Skin of body (tissue), 2 donors: Measurements from ENCODE around the gene STOX2. TPM values are rescaled to one million over a fixed set of nuclear protein-coding genes. Genes with fewer than 3 reads are reported as not detected.
A peak's percentile ranks its signal among the peaks of the same experiment; 100 is the strongest.
"Not testable (repeated sequence)": the region's sequence is repeated elsewhere in the genome, so short reads cannot be mapped to it uniquely, and the experiment has no call there.

Source experiments
- DNase-seq: peaks from one replicate; lab custom pipeline; 2025; lab: John Stamatoyannopoulos, UW
- total RNA-seq: library from RNA; depleted of rRNA; stranded (reverse); fragments of >200 nt; gene quantifications from one replicate; pipeline ENCODE4 v1.2.3, GENCODE V29; 2014

The STOX2 gene
- total RNA-seq, 1 donor from 2014 or later = 11.8 TPM

GRCh38 chr4:183935355-183936005 lies 30.4 kb downstream of the STOX2 start:
- no peak for DNase-seq

- no peak for DNase-seq
Measured at GRCh38 chr4:183936047-183936446, 30.9 kb downstream of the STOX2 start.

- no peak for DNase-seq
Measured at GRCh38 chr4:183936574-183937345, 31.7 kb downstream of the STOX2 start.

- no peak for DNase-seq
Measured at GRCh38 chr4:183940864-183941263, 35.8 kb downstream of the STOX2 start.

GRCh38 chr4:183941964-183942363 lies 36.9 kb downstream of the STOX2 start:
- no peak for DNase-seq

GRCh38 chr4:183945741-183946140 lies 40.6 kb downstream of the STOX2 start:
- DNase-seq = no peak

GRCh38 chr4:183950536-183950935 lies 45.4 kb downstream of the STOX2 start:
- no peak for DNase-seq

- DNase-seq = not testable (repeated sequence)
Measured at GRCh38 chr4:183952652-183953051, 47.5 kb downstream of the STOX2 start.

- DNase-seq = no peak
Measured at GRCh38 chr4:183959319-183960045, 54.4 kb downstream of the STOX2 start.

- DNase-seq = peak; percentile 93
Measured at GRCh38 chr4:183960046-183960420, 54.9 kb downstream of the STOX2 start.

GRCh38 chr4:183960962-183961541 lies 55.9 kb downstream of the STOX2 start:
- DNase-seq = no peak

- no peak for DNase-seq
Measured at GRCh38 chr4:183961795-183962194, 56.7 kb downstream of the STOX2 start.

- DNase-seq = no peak
Measured at GRCh38 chr4:183962419-183962818, 57.3 kb downstream of the STOX2 start.

GRCh38 chr4:183966371-183966770 lies 61.3 kb downstream of the STOX2 start:
- DNase-seq = no peak

GRCh38 chr4:183967266-183967665 lies 62.2 kb downstream of the STOX2 start:
- no peak for DNase-seq

- DNase-seq = no peak
Measured at GRCh38 chr4:183968502-183968901, 63.4 kb downstream of the STOX2 start.

GRCh38 chr4:183968931-183969330 lies 63.8 kb downstream of the STOX2 start:
- DNase-seq = no peak

GRCh38 chr4:183969596-183969995 lies 64.5 kb downstream of the STOX2 start:
- no peak for DNase-seq

- no peak for DNase-seq
Measured at GRCh38 chr4:183971929-183972490, 66.9 kb downstream of the STOX2 start.

- peak; percentile 50 for DNase-seq
Measured at GRCh38 chr4:183977707-183978106, 72.6 kb downstream of the STOX2 start.

- DNase-seq = no peak
Measured at GRCh38 chr4:183984566-183984965, 79.5 kb downstream of the STOX2 start.

- no peak for DNase-seq
Measured at GRCh38 chr4:183985786-183986185, 80.7 kb downstream of the STOX2 start.
